Prostate gland (tissue), 2 donors: ENCODE measurements around the gene SLC43A2. TPM values are rescaled to one million over a fixed set of nuclear protein-coding genes. Genes with fewer than 3 reads are reported as not detected.

ENCODE experiments used
- DNase-seq: peaks from one replicate; pipeline ENCODE4 v3.0.0-alpha.2; 2019; ENCODE audit warnings: low spot score
- H3K27ac ChIP-seq, 2 donors: fragments of 200-600 bp; sonication (generic); 2 replicates each; pipeline ENCODE4 v1.5.1; 2017 to 2019
- H3K27me3 ChIP-seq: fragments of 200-600 bp; sonication (generic); replicated peaks from 2 replicates; pipeline ENCODE4 v1.5.1; 2019; ENCODE audit not compliant: insufficient read depth
- H3K36me3 ChIP-seq, 2 donors: fragments of 200-600 bp; sonication (generic); 1 replicate in 1 of 2; 2 replicates in 1 of 2; pipeline versions ENCODE4 v1.5.1 to v1.8.1; 2017 to 2019
- H3K4me1 ChIP-seq: fragments of 200-600 bp; sonication (generic); replicated peaks from 2 replicates; pipeline ENCODE4 v1.5.1; 2019
- H3K4me3 ChIP-seq, 2 donors: fragments of 200-600 bp; sonication (generic); 2 replicates each; pipeline ENCODE4 v1.5.1; 2017 to 2019
- H3K9me3 ChIP-seq: fragments of 200-600 bp; sonication (generic); 2 replicates; pipeline ENCODE4 v1.5.1; 2017
- CTCF ChIP-seq, 4 experiments: fragments of 200-600 bp in 2 of 4; fragments of 450-650 bp in 2 of 4; sonication (generic) in 2 of 4; IDR thresholded peaks; 1 replicate in 3 of 4; 2 replicates in 1 of 4; pipeline ENCODE4 v1.5.1; 2016 to 2019; ENCODE audit warnings: antibody characterized with exemption in 4 of 4, mild to moderate bottlenecking in 2 of 4, moderate library complexity in 2 of 4
- POLR2A ChIP-seq: fragments of 450-650 bp; IDR thresholded peaks from one replicate; pipeline ENCODE4 v1.6.1; 2016; ENCODE audit warnings: antibody characterized with exemption, mild to moderate bottlenecking
- POLR2AphosphoS5 ChIP-seq: sonication (generic); formaldehyde crosslinking; IDR thresholded peaks from one replicate; pipeline ENCODE4 v1.6.1; 2017; ENCODE audit warnings: antibody characterized with exemption
- WGBS: methylation state at CpG from one replicate; pipeline ENCODE4 v1.1.5; 2018; 5-methylcytosine and 5-hydroxymethylcytosine counted together
- intact Hi-C: fragments of 100-400 bp; cut with DNase I; formaldehyde crosslinking; loops from one replicate; pipeline ENCODE4 v1.14.2; 2022
- total RNA-seq, 2 donors: library from RNA; depleted of rRNA; stranded (reverse); fragments of >200 nt; gene quantifications; one replicate each; pipeline ENCODE4 v1.1.0, GENCODE V29; 2016

The SLC43A2 gene
- total RNA-seq, 2 donors from 2014 or later, result 11.8 to 14.8 TPM

DNA sequence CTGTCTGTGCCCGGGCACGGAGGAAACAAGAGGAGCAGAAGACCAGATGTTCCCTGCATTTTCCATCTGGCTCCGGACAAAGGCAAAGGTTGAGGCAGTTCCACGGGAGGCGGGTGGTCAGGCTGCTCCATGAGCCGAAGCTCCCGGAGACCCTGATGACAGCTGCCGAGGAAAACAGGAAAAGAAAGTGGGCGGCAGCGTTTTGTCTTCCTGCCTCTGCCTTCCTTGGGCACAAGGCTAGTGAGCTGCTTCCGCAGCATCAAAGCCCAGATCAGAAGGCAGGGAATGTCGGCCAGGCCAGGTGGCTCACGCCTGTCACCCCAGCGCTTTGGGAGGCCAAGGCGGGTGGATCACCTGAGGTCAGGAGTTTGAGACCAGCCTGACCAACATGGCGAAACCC lies 16.2 kb downstream of the SLC43A2 start:
- intact Hi-C loops, result no loop called here
- Histone ChIP-seq H3K27ac (no peak overlapping the region), H3K36me3 (no peaks in the 10 kb centered on the region), H3K27me3 (no peaks in the 10 kb centered on the region), H3K4me3 (no peak overlapping the region), H3K9me3 (no peaks in the 10 kb centered on the region), H3K4me1 (no peaks in the 10 kb centered on the region)
- DNase-seq, result no peak
- TF ChIP-seq POLR2AphosphoS5 (no peak), POLR2A (no peak), CTCF (IDR thresholded peaks at IDR 0.05) (no peak)
- WGBS, result 81% methylated on average over 16 of the region's 16 CpGs

- no peak overlapping the region for H3K27ac ChIP-seq
- TF ChIP-seq CTCF (IDR thresholded peaks at IDR 0.05) (no peak), POLR2AphosphoS5 (no peak), POLR2A (no peak)
- DNase-seq, result no peak
- no peaks in the 10 kb centered on the region for H3K36me3 ChIP-seq
- no peak overlapping the region for H3K4me3 ChIP-seq
- 86% methylated on average over 10 of the region's 10 CpGs for WGBS
- no peaks in the 10 kb centered on the region for H3K9me3 ChIP-seq
- no peaks in the 10 kb centered on the region for H3K4me1 ChIP-seq
- H3K27me3 ChIP-seq, result no peaks in the 10 kb centered on the region
- intact Hi-C loops, result no loop called here
Observed at GRCh38 chr17:1611715-1612114, 16.9 kb downstream of the SLC43A2 start.

GRCh38 chr17:1608676-1609075 lies 20.0 kb downstream of the SLC43A2 start:
- Histone ChIP-seq H3K27ac (no peak overlapping the region), H3K9me3 (no peaks in the 10 kb centered on the region), H3K4me1 (no peaks in the 10 kb centered on the region), H3K27me3 (no peaks in the 10 kb centered on the region), H3K4me3 (no peak overlapping the region), H3K36me3 (no peaks in the 10 kb centered on the region)
- intact Hi-C loops, result no loop called here
- DNase-seq, result no peak
- no peak for TF ChIP-seq CTCF (IDR thresholded peaks at IDR 0.05)
- no peak for TF ChIP-seq POLR2AphosphoS5
- no peak for TF ChIP-seq POLR2A
- 86% methylated on average over 7 of the region's 7 CpGs for WGBS

- Histone ChIP-seq H3K36me3 (no peaks in the 10 kb centered on the region), H3K27ac (no peak overlapping the region), H3K27me3 (no peaks in the 10 kb centered on the region), H3K4me3 (no peak overlapping the region), H3K4me1 (no peaks in the 10 kb centered on the region), H3K9me3 (no peaks in the 10 kb centered on the region)
- no peak for DNase-seq
- intact Hi-C loops, result no loop called here
- TF ChIP-seq POLR2A (no peak), CTCF (IDR thresholded peaks at IDR 0.05) (no peak), POLR2AphosphoS5 (no peak)
- WGBS, result 78% methylated on average over 5 of the region's 5 CpGs
Observed at GRCh38 chr17:1607971-1608320, 20.7 kb downstream of the SLC43A2 start.

DNA sequence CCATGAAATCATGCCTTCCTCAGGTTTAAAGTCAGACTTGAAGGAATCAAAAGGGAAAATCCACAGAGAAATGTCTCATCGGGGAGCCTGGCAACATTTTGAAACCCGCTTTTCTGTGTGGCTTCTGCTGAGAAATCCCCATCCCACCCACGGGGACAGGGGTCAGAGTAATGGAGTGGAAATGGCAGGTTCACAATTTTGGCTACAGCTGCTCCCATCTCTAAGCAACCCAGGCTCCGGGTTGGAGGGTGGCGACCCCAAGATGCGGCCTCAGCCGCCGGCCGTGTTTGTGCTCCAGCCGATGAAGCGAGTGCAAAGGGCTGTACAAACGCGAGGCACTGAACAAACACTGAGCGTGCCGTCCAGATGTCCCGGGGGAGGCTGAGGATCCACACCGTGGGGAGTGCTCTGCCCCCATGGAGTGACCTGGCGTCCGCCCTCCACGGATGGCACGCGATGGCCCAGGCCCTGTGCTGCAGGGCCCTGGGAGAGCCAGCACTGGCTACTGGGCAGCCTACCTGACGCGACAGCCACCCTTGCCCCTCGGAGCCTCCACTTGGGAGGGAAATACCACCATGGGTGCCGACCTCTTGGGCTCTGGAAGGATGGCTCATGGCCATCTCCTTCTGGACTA lies 22.2 kb downstream of the SLC43A2 start:
- intact Hi-C loops, result no loop called here
- no peak overlapping the region for H3K4me3 ChIP-seq
- H3K36me3 ChIP-seq, result no peaks in the 10 kb centered on the region
- no peaks in the 10 kb centered on the region for H3K4me1 ChIP-seq
- DNase-seq, result no peak
- TF ChIP-seq POLR2AphosphoS5, result no peak
- no peak for TF ChIP-seq CTCF (IDR thresholded peaks at IDR 0.05)
- no peak for TF ChIP-seq POLR2A
- 83% methylated on average over 26 of the region's 26 CpGs for WGBS
- H3K27ac ChIP-seq, result no peak overlapping the region
- H3K27me3 ChIP-seq, result no peaks in the 10 kb centered on the region
- no peaks in the 10 kb centered on the region for H3K9me3 ChIP-seq
